H9 (cell line): ENCODE results near the gene STEAP2. TPM values are rescaled to one million over a fixed set of nuclear protein-coding genes. Genes with fewer than 3 reads are reported as not detected.

Experiments used
- DNase-seq: peaks from one replicate; pipeline ENCODE4 v3.0.0-alpha.2; 2017
- H2AFZ ChIP-seq: one replicate; pipeline ENCODE4 v1.6.1; 2013; ENCODE audit warnings: mild to moderate bottlenecking, low read length, control low read depth, moderate library complexity
- H2AK5ac ChIP-seq: 2 replicates; pipeline ENCODE4 v1.6.1; 2013; ENCODE audit warnings: low read length, control low read depth, mixed read lengths; ENCODE audit not compliant: insufficient read length
- H2BK120ac ChIP-seq: one replicate; pipeline ENCODE4 v1.6.1; 2013; ENCODE audit warnings: low read depth, mild to moderate bottlenecking, low read length, control low read depth, inconsistent platforms; ENCODE audit not compliant: poor library complexity, severe bottlenecking
- H2BK12ac ChIP-seq: 2 replicates; pipeline ENCODE4 v1.6.1; 2013; ENCODE audit warnings: low read length, control low read depth, mixed read lengths, low read depth; ENCODE audit not compliant: insufficient read length
- H2BK15ac ChIP-seq: 2 replicates; pipeline ENCODE4 v1.6.1; 2013; ENCODE audit warnings: low read depth, low read length, control low read depth
- H2BK20ac ChIP-seq: one replicate; pipeline ENCODE4 v1.6.1; 2013; ENCODE audit warnings: low read depth, mild to moderate bottlenecking, low read length, control low read depth, inconsistent platforms; ENCODE audit not compliant: poor library complexity, severe bottlenecking
- H2BK5ac ChIP-seq: 2 replicates; pipeline ENCODE4 v1.6.1; 2013; ENCODE audit warnings: low read length, control low read depth, mixed read lengths; ENCODE audit not compliant: insufficient read length
- H3K14ac ChIP-seq: 2 replicates; pipeline ENCODE4 v1.6.1; 2013; ENCODE audit warnings: low read length, control low read depth; ENCODE audit not compliant: insufficient read depth
- H3K18ac ChIP-seq: 2 replicates; pipeline ENCODE4 v1.6.1; 2013; ENCODE audit warnings: low read depth, mild to moderate bottlenecking, mixed read lengths, low read length, control low read depth; ENCODE audit not compliant: insufficient read length
- H3K23ac ChIP-seq: 2 replicates; pipeline ENCODE4 v1.6.1; 2013; ENCODE audit warnings: low read length, control low read depth, mixed read lengths, low read depth; ENCODE audit not compliant: insufficient read length
- H3K23me2 ChIP-seq: 2 replicates; pipeline ENCODE4 v1.6.1; 2013; ENCODE audit warnings: low read depth, mild to moderate bottlenecking, mixed read lengths, low read length, control low read depth; ENCODE audit not compliant: insufficient read length, poor library complexity, severe bottlenecking
- H3K27ac ChIP-seq: 2 replicates; pipeline ENCODE4 v1.5.1; 2013; ENCODE audit warnings: low read length, control low read depth, mixed read lengths, low read depth; ENCODE audit not compliant: insufficient read length
- H3K27me3 ChIP-seq: 2 replicates; pipeline ENCODE4 v1.6.1; 2013; ENCODE audit warnings: low read length, control low read depth, inconsistent platforms; ENCODE audit not compliant: insufficient read depth
- H3K4ac ChIP-seq: 2 replicates; pipeline ENCODE4 v1.6.1; 2013; ENCODE audit warnings: low read depth, mild to moderate bottlenecking, control low read depth, inconsistent platforms, low read length, moderate library complexity
- H3K4me1 ChIP-seq: 2 replicates; pipeline ENCODE4 v1.6.1; 2013; ENCODE audit warnings: low read length, control low read depth, inconsistent platforms; ENCODE audit not compliant: insufficient read depth
- H3K4me2 ChIP-seq: 2 replicates; pipeline ENCODE4 v1.6.1; 2013; ENCODE audit warnings: low read length, control low read depth, mixed read lengths; ENCODE audit not compliant: insufficient read length, insufficient read depth
- H3K56ac ChIP-seq: 2 replicates; pipeline ENCODE4 v1.6.1; 2013; ENCODE audit warnings: low read depth, mild to moderate bottlenecking, mixed read lengths, low read length, control low read depth; ENCODE audit not compliant: insufficient read length
- H3K79me1 ChIP-seq: 2 replicates; pipeline ENCODE4 v1.6.1; 2013; ENCODE audit warnings: low read depth, mild to moderate bottlenecking, moderate library complexity, low read length, control low read depth, inconsistent platforms; ENCODE audit not compliant: insufficient read depth, poor library complexity, severe bottlenecking
- H3K79me2 ChIP-seq: 2 replicates; pipeline ENCODE4 v1.6.1; 2013; ENCODE audit warnings: low read length, control low read depth, inconsistent platforms; ENCODE audit not compliant: insufficient read depth
- H3K9ac ChIP-seq: 2 replicates; pipeline ENCODE4 v1.6.1; 2013; ENCODE audit warnings: low read length, control low read depth, mixed read lengths; ENCODE audit not compliant: insufficient read length; ENCODE audit errors: extremely low read depth
- H3K9me3 ChIP-seq: one replicate; pipeline ENCODE4 v1.6.1; 2013; ENCODE audit warnings: low read depth, low read length, inconsistent platforms; ENCODE audit not compliant: control insufficient read depth
- H3T11ph ChIP-seq: one replicate; pipeline ENCODE4 v1.6.1; 2013; ENCODE audit warnings: mild to moderate bottlenecking, low read length, control low read depth, inconsistent platforms
- H4K20me1 ChIP-seq: one replicate; pipeline ENCODE4 v1.6.1; 2013; ENCODE audit not compliant: control insufficient read depth, insufficient read length, insufficient read depth
- H4K5ac ChIP-seq: 2 replicates; pipeline ENCODE4 v1.6.1; 2013; ENCODE audit warnings: low read depth, mild to moderate bottlenecking, mixed read lengths, low read length, control low read depth; ENCODE audit not compliant: insufficient read length
- H4K8ac ChIP-seq: replicated peaks from 2 replicates; pipeline ENCODE4 v1.6.1; 2013; ENCODE audit warnings: low read length, control low read depth, mixed read lengths, low read depth; ENCODE audit not compliant: insufficient read length
- H4K91ac ChIP-seq: 2 replicates; pipeline ENCODE4 v1.6.1; 2013; ENCODE audit warnings: low read depth, mild to moderate bottlenecking, moderate library complexity, mixed read lengths, low read length, control low read depth; ENCODE audit not compliant: insufficient read length
- H3K27ac Mint-ChIP-seq, 3 experiments: 2 replicates in 2 of 3; 3 replicates in 1 of 3; pipeline ENCODE4 v1.8.0; 2020 to 2021; ENCODE audit warnings: mixed read lengths in 3 of 3, mild to moderate bottlenecking in 1 of 3, moderate library complexity in 1 of 3
- H3K27me3 Mint-ChIP-seq: 2 replicates; pipeline ENCODE4 v1.8.0; 2021; ENCODE audit warnings: low read depth, mild to moderate bottlenecking, moderate library complexity, mixed read lengths
- H3K36me3 Mint-ChIP-seq, 3 experiments: 2 replicates in 2 of 3; 3 replicates in 1 of 3; pipeline ENCODE4 v1.8.0; 2020 to 2021; ENCODE audit warnings: low read depth in 3 of 3, mixed read lengths in 3 of 3; ENCODE audit not compliant: insufficient read depth in 1 of 3
- H3K4me1 Mint-ChIP-seq, 2 experiments: 2 replicates each; pipeline ENCODE4 v1.8.0; 2020; ENCODE audit warnings: mixed read lengths in 2 of 2
- H3K4me3 Mint-ChIP-seq, 2 experiments: 2 replicates in 1 of 2; 3 replicates in 1 of 2; pipeline ENCODE4 v1.8.0; 2020 to 2021; ENCODE audit warnings: mild to moderate bottlenecking in 2 of 2, mixed read lengths in 2 of 2, moderate library complexity in 1 of 2
- H3K9me3 Mint-ChIP-seq, 2 experiments: 2 replicates in 1 of 2; 3 replicates in 1 of 2; pipeline ENCODE4 v1.8.0; 2020; ENCODE audit warnings: mild to moderate bottlenecking in 2 of 2, mixed read lengths in 2 of 2, moderate library complexity in 1 of 2
- CTCF ChIP-seq: fragments of 200-600 bp; sonication (generic); conservative IDR thresholded peaks from 3 replicates; pipeline ENCODE4 v1.8.0; 2021; ENCODE audit warnings: antibody characterized with exemption, mild to moderate bottlenecking
- WGBS: extraction: QIAGEN DNeasy Blood & Tissue Kit; methylation state at CpG from one replicate; pipeline ENCODE4 v1.1.7; 2013; ENCODE audit warnings: missing lambda C conversion rate, low lambda C conversion rate, mixed read lengths; ENCODE audit not compliant: insufficient read length; ENCODE audit errors: extremely low coverage; 5-methylcytosine and 5-hydroxymethylcytosine counted together
- total RNA-seq: library from RNA; stranded (reverse); gene quantifications from 2 replicates; pipeline ENCODE4 v1.2.1, GENCODE V29; 2021

The STEAP2 gene
- total RNA-seq, 1 experiment from 2014 or later: 6.7 TPM

- no peak overlapping the region for H2BK5ac ChIP-seq
- no peak overlapping the region for H2BK12ac ChIP-seq
- H2AK5ac ChIP-seq: no peak overlapping the region
- H3K23me2 ChIP-seq: no peaks in the 10 kb centered on the region
- H3K9me3 Mint-ChIP-seq: peaks cover 0 to 6% of the 10 kb centered on the region in 2 experiments; a peak in 3 of 5 replicates
- H3K79me2 ChIP-seq: no peaks in the 10 kb centered on the region
- H3K4me2 ChIP-seq: no peak overlapping the region
- H3K9ac ChIP-seq: no peak overlapping the region
- H3K9me3 ChIP-seq: no peaks in the 10 kb centered on the region
- H3K4ac ChIP-seq: no peak overlapping the region
- no peak overlapping the region for H3K18ac ChIP-seq
- peaks cover 7 to 8% of the 10 kb centered on the region in 2 experiments for H3K4me1 Mint-ChIP-seq
- H2BK120ac ChIP-seq: no peak overlapping the region
- no peaks in the 10 kb centered on the region for H4K20me1 ChIP-seq
- H3K27me3 Mint-ChIP-seq: no peaks in the 10 kb centered on the region
- H2BK15ac ChIP-seq: no peak overlapping the region
- H3K14ac ChIP-seq: no peak overlapping the region
- H4K91ac ChIP-seq: no peak overlapping the region
- H3K23ac ChIP-seq: no peak overlapping the region
- no peak overlapping the region for H3K4me3 Mint-ChIP-seq
- H2BK20ac ChIP-seq: no peak overlapping the region
- no peak overlapping the region for H2AFZ ChIP-seq
- H3K27me3 ChIP-seq: no peaks in the 10 kb centered on the region
- WGBS: no CpG with 5 or more reads among the region's 1 CpG
- no peak for DNase-seq
- no peak overlapping the region for H3K27ac ChIP-seq
- H4K5ac ChIP-seq: no peak overlapping the region
- no peaks in the 10 kb centered on the region for H3K79me1 ChIP-seq
- no peak overlapping the region for H4K8ac ChIP-seq
- no peak for TF ChIP-seq CTCF
- no peak overlapping the region for H3T11ph ChIP-seq
- no peak overlapping the region for H3K27ac Mint-ChIP-seq
- no peaks in the 10 kb centered on the region for H3K4me1 ChIP-seq
- no peak overlapping the region for H3K56ac ChIP-seq
- H3K36me3 Mint-ChIP-seq: no peaks in the 10 kb centered on the region; a peak in 1 of 7 replicates
Observed at GRCh38 chr7:90180011-90180585, 31.4 kb upstream of the STEAP2 start.
